ENCODE data around the gene OAS2.

GRCh38 chr12:112938751-112939150 lies 39.6 kb upstream of the OAS2 start:
- no peak for TF ChIP-seq CTCF (IDR thresholded peaks at IDR 0.05; ENCODE audit: insufficient read depth, low read depth, low read length)
- TF ChIP-seq EZH2 (IDR thresholded peaks at IDR 0.05; ENCODE audit: insufficient read depth, low read length): no peak
